Tibial nerve (tissue), 4 donors: Measurements from ENCODE around the gene MDN1. TPM values are rescaled to one million over a fixed set of nuclear protein-coding genes. Genes with fewer than 3 reads are reported as not detected.
"Not testable (repeated sequence)": the region's sequence is repeated elsewhere in the genome, so short reads cannot be mapped to it uniquely, and the experiment has no call there.

ENCODE experiments used
- DNase-seq, 2 donors: peaks; one replicate each; pipeline ENCODE4 v3.0.0-alpha.2; 2019; ENCODE audit warnings: low spot score in 2 of 2
- H3K27ac ChIP-seq, 4 donors: fragments of 200-600 bp; sonication (generic) in 3 of 4; one replicate each; pipeline ENCODE4 v1.5.1; 2017 to 2019; ENCODE audit warnings: mild to moderate bottlenecking in 1 of 4
- H3K27me3 ChIP-seq, 2 donors: fragments of 200-600 bp; sonication (generic) in 1 of 2; one replicate each; pipeline versions ENCODE4 v1.5.1 to v1.6.0; 2017 to 2019
- H3K36me3 ChIP-seq, 3 donors: fragments of 200-600 bp; sonication (generic); one replicate each; pipeline ENCODE4 v1.5.1; 2018 to 2019
- H3K4me1 ChIP-seq, 4 donors: fragments of 200-600 bp; sonication (generic) in 3 of 4; one replicate each; pipeline ENCODE4 v1.5.1; 2017 to 2019
- H3K4me3 ChIP-seq, 4 donors: fragments of 200-600 bp; sonication (generic) in 3 of 4; one replicate each; pipeline ENCODE4 v1.5.1; 2017 to 2019; ENCODE audit warnings: mild to moderate bottlenecking in 1 of 4, moderate library complexity in 1 of 4
- H3K9me3 ChIP-seq, 4 donors: fragments of 200-600 bp; sonication (generic) in 3 of 4; one replicate each; pipeline ENCODE4 v1.5.1; 2017 to 2019
- CTCF ChIP-seq, 5 experiments: fragments of 200-600 bp in 3 of 5; fragments of 450-650 bp in 2 of 5; sonication (generic) in 3 of 5; IDR thresholded peaks; one replicate each; pipeline ENCODE4 v1.5.1; 2016 to 2019; ENCODE audit warnings: antibody characterized with exemption in 5 of 5, mild to moderate bottlenecking in 3 of 5, moderate library complexity in 2 of 5
- EP300 ChIP-seq, 2 donors: sonication (generic); formaldehyde crosslinking; IDR thresholded peaks; one replicate each; pipeline ENCODE4 v1.6.1; 2017; ENCODE audit warnings: antibody characterized with exemption in 2 of 2, mild to moderate bottlenecking in 1 of 2
- POLR2A ChIP-seq, 2 donors: fragments of 450-650 bp; IDR thresholded peaks; one replicate each; pipeline ENCODE4 v1.6.1; 2017; ENCODE audit warnings: antibody characterized with exemption in 2 of 2, mild to moderate bottlenecking in 2 of 2, moderate library complexity in 2 of 2
- WGBS, 2 donors: methylation state at CpG; one replicate each; pipeline ENCODE4 v1.1.5; 2018; 5-methylcytosine and 5-hydroxymethylcytosine counted together
- total RNA-seq, 4 donors: library from RNA; depleted of rRNA; stranded (reverse); fragments of >200 nt; gene quantifications; one replicate each; pipeline ENCODE4 v1.1.0, GENCODE V29; 2016

Gene MDN1
- total RNA-seq, 4 donors from 2014 or later = 29.4 to 46.2 (median 39.8) TPM

GRCh38 chr6:89790403-89790802 is 29.2 kb downstream of the MDN1 start:
- no peak for TF ChIP-seq EP300 (IDR thresholded peaks at IDR 0.05)
- no peak for TF ChIP-seq POLR2A (IDR thresholded peaks at IDR 0.05)
- TF ChIP-seq CTCF (IDR thresholded peaks at IDR 0.05) = no peak
- Histone ChIP-seq H3K4me3 (no peak overlapping the region), H3K27me3 (no peaks in the 10 kb centered on the region), H3K4me1 (no peaks in the 10 kb centered on the region), H3K27ac (no peak overlapping the region), H3K9me3 (no peaks in the 10 kb centered on the region), H3K36me3 (peaks cover 0 to 94% (median 3%) of the 10 kb centered on the region in 3 donors)
- DNase-seq = no peak
- WGBS, 2 donors = 92 to 94% methylated on average over 2 of the region's 2 CpGs

- 88 to 95% methylated on average over 1 of the region's 1 CpG for WGBS, 2 donors
- DNase-seq = no peak
- Histone ChIP-seq H3K9me3 (no peaks in the 10 kb centered on the region), H3K4me1 (no peaks in the 10 kb centered on the region), H3K4me3 (no peak overlapping the region), H3K36me3 (peaks cover 0 to 94% (median 3%) of the 10 kb centered on the region in 3 donors), H3K27ac (no peak overlapping the region), H3K27me3 (no peaks in the 10 kb centered on the region)
- TF ChIP-seq EP300 (IDR thresholded peaks at IDR 0.05) (no peak), CTCF (IDR thresholded peaks at IDR 0.05) (no peak), POLR2A (IDR thresholded peaks at IDR 0.05) (no peak)
Measured at GRCh38 chr6:89789980-89790379, 29.6 kb downstream of the MDN1 start.

- whole genome bisulfite sequencing, 2 donors = 84 to 90% methylated on average over 7 of the region's 7 CpGs
- H3K4me3 ChIP-seq = no peak overlapping the region
Measured at GRCh38 chr6:89787660-89788328, 31.8 kb downstream of the MDN1 start.

GRCh38 chr6:89786970-89787369 is 32.6 kb downstream of the MDN1 start:
- 97 to 99% methylated on average over 2 of the region's 2 CpGs for WGBS, 2 donors
- H3K9me3 ChIP-seq = peaks cover 0 to 6% (median 0%) of the 10 kb centered on the region in 4 donors
- H3K36me3 ChIP-seq = peaks cover 3 to 97% (median 7%) of the 10 kb centered on the region in 3 donors
- no peaks in the 10 kb centered on the region for H3K27me3 ChIP-seq
- no peak overlapping the region for H3K27ac ChIP-seq
- TF ChIP-seq POLR2A (IDR thresholded peaks at IDR 0.05) (no peak), EP300 (IDR thresholded peaks at IDR 0.05) (no peak), CTCF (IDR thresholded peaks at IDR 0.05) (no peak)
- no peak for DNase-seq
- no peaks in the 10 kb centered on the region for H3K4me1 ChIP-seq
- H3K4me3 ChIP-seq = no peak overlapping the region

More at GRCh38 chr6:89787660-89788328, 31.8 kb downstream of the MDN1 start:
- H3K4me1 ChIP-seq = no peaks in the 10 kb centered on the region
- peaks cover 3 to 97% (median 7%) of the 10 kb centered on the region in 3 donors for H3K36me3 ChIP-seq
- H3K27ac ChIP-seq = no peak overlapping the region
- DNase-seq = no peak
- TF ChIP-seq POLR2A (IDR thresholded peaks at IDR 0.05) = no peak
- TF ChIP-seq EP300 (IDR thresholded peaks at IDR 0.05) = no peak
- no peak for TF ChIP-seq CTCF (IDR thresholded peaks at IDR 0.05)
- H3K27me3 ChIP-seq = no peaks in the 10 kb centered on the region
- peaks cover 0 to 6% (median 0%) of the 10 kb centered on the region in 4 donors for H3K9me3 ChIP-seq

- TF ChIP-seq EP300 (IDR thresholded peaks at IDR 0.05) = no peak
- no peak for TF ChIP-seq CTCF (IDR thresholded peaks at IDR 0.05)
- no peak for TF ChIP-seq POLR2A (IDR thresholded peaks at IDR 0.05)
- H3K36me3 ChIP-seq = peaks cover 3 to 100% (median 7%) of the 10 kb centered on the region in 3 donors
Measured at GRCh38 chr6:89784838-89785237, 34.8 kb downstream of the MDN1 start.

GRCh38 chr6:89783293-89783692 is 36.3 kb downstream of the MDN1 start:
- H3K9me3 ChIP-seq, H3K4me3 ChIP-seq, H3K27me3 ChIP-seq, H3K27ac ChIP-seq, H3K4me1 ChIP-seq, DNase-seq: not testable (repeated sequence)
- peaks cover 3 to 99% (median 7%) of the 10 kb centered on the region in 3 donors for H3K36me3 ChIP-seq
- 92 to 97% methylated on average over 7 of the region's 7 CpGs for WGBS, 2 donors

More at GRCh38 chr6:89784838-89785237, 34.8 kb downstream of the MDN1 start:
- DNase-seq = no peak
- H3K9me3 ChIP-seq = peaks cover 0 to 6% (median 0%) of the 10 kb centered on the region in 4 donors
- no peak overlapping the region for H3K27ac ChIP-seq
- no peaks in the 10 kb centered on the region for H3K4me1 ChIP-seq
- no peak overlapping the region for H3K4me3 ChIP-seq
- H3K27me3 ChIP-seq = no peaks in the 10 kb centered on the region
- WGBS, 2 donors = 91 to 92% methylated on average over 6 of the region's 6 CpGs
